Measurements from ENCODE around the gene SDHC. TPM values are rescaled to one million over a fixed set of nuclear protein-coding genes. Genes with fewer than 3 reads are reported as not detected.
"Not testable (repeated sequence)": the region's sequence is repeated elsewhere in the genome, so short reads cannot be mapped to it uniquely, and the experiment has no call there.

SDHC gene
- total RNA-seq, 1 donor from 2014 or later, result 158 TPM

- DNase-seq, result no peak
- H3K4me3 ChIP-seq, result no peak overlapping the region
- H3K9me3 ChIP-seq, result no peaks in the 10 kb centered on the region
- H3K27me3 ChIP-seq, result no peaks in the 10 kb centered on the region
- no peak for TF ChIP-seq CTCF (IDR thresholded peaks at IDR 0.05)
- no peaks in the 10 kb centered on the region for H3K36me3 ChIP-seq
- intact Hi-C loops (cut with DNase I), result loop anchor here (10.0 kb wide), 1 partner anchor 164 kb away; the partner anchor contains the start of genes APOA2 and TOMM40L
- peaks cover 11% of the 10 kb centered on the region for H3K4me1 ChIP-seq
- H3K27ac ChIP-seq, result no peak overlapping the region
- no peak for ATAC-seq
Measured at GRCh38 chr1:161388639-161389038, 74.5 kb downstream of the SDHC start.

- H3K27me3 ChIP-seq, DNase-seq, ATAC-seq, H3K9me3 ChIP-seq, H3K36me3 ChIP-seq: not testable (repeated sequence)
- intact Hi-C loops (cut with DNase I), result loop anchor here (10.0 kb wide), 1 partner anchor 164 kb away; the partner anchor contains the start of genes APOA2 and TOMM40L
- H3K27ac ChIP-seq, result peak overlapping the region; percentile 98
- H3K4me3 ChIP-seq, result peak overlapping the region; percentile 61
- peaks cover 11% of the 10 kb centered on the region for H3K4me1 ChIP-seq
Measured at GRCh38 chr1:161389158-161389557, 75.0 kb downstream of the SDHC start.

GRCh38 chr1:161389691-161390558 is 75.7 kb downstream of the SDHC start:
- DNase-seq, result peak; percentile 99
- peak overlapping the region; percentile 98 for H3K27ac ChIP-seq
- TF ChIP-seq CTCF (IDR thresholded peaks at IDR 0.05), result no peak
- peak; percentile 96 for ATAC-seq
- H3K27me3 ChIP-seq, result no peaks in the 10 kb centered on the region
- H3K9me3 ChIP-seq, result no peaks in the 10 kb centered on the region
- H3K4me1 ChIP-seq, result peaks cover 11% of the 10 kb centered on the region
- intact Hi-C loops (cut with DNase I), result loop anchor here (10.0 kb wide), 1 partner anchor 165 kb away; the partner anchor contains the start of genes APOA2 and TOMM40L
- H3K36me3 ChIP-seq, result no peaks in the 10 kb centered on the region
- H3K4me3 ChIP-seq, result peak overlapping the region; percentile 61

- Histone ChIP-seq H3K27me3 (no peaks in the 10 kb centered on the region), H3K36me3 (no peaks in the 10 kb centered on the region), H3K4me1 (peaks cover 11% of the 10 kb centered on the region), H3K9me3 (no peaks in the 10 kb centered on the region), H3K27ac (peak overlapping the region; percentile 76), H3K4me3 (peak overlapping the region; percentile 61)
- DNase-seq (no peak), ATAC-seq (no peak)
- intact Hi-C loops (cut with DNase I), result no loop called here
- no peak for TF ChIP-seq CTCF (IDR thresholded peaks at IDR 0.05)
Measured at GRCh38 chr1:161390559-161390858, 76.3 kb downstream of the SDHC start.

- H3K4me3 ChIP-seq, result peak overlapping the region; percentile 61
- H3K27me3 ChIP-seq, result not testable (repeated sequence)
Measured at GRCh38 chr1:161391136-161391535, 77.0 kb downstream of the SDHC start.

GRCh38 chr1:161391611-161392010 is 77.4 kb downstream of the SDHC start:
- intact Hi-C loops (cut with DNase I), result no loop called here
- TF ChIP-seq CTCF (IDR thresholded peaks at IDR 0.05), result no peak
- no peaks in the 10 kb centered on the region for H3K9me3 ChIP-seq
- H3K36me3 ChIP-seq, result no peaks in the 10 kb centered on the region
- H3K27me3 ChIP-seq, result no peaks in the 10 kb centered on the region
- H3K4me3 ChIP-seq, result no peak overlapping the region
- DNase-seq (no peak), ATAC-seq (no peak)
- H3K4me1 ChIP-seq, result peaks cover 11% of the 10 kb centered on the region
- H3K27ac ChIP-seq, result no peak overlapping the region

More at GRCh38 chr1:161391136-161391535, 77.0 kb downstream of the SDHC start:
- ATAC-seq; intact Hi-C loops (cut with DNase I); H3K9me3 ChIP-seq; H3K27ac ChIP-seq; DNase-seq; H3K36me3 ChIP-seq: not testable (repeated sequence)
- H3K4me1 ChIP-seq, result peaks cover 11% of the 10 kb centered on the region

All from upper lobe of right lung (tissue), 1 donor.